NCI-H1694 treated with DMSO at 0.1 percent for 48 hours (cell line): ENCODE data around the gene COL5A1.

Experiments
- DNase-seq: peaks from one replicate; lab custom pipeline; 2025; lab: John Stamatoyannopoulos, UW

Gene COL5A1

GRCh38 chr9:134728021-134728795, 86.6 kb downstream of the COL5A1 start:
- no peak for DNase-seq

GRCh38 chr9:134728801-134729495, 87.3 kb downstream of the COL5A1 start:
- no peak for DNase-seq

GRCh38 chr9:134730011-134730760, 88.6 kb downstream of the COL5A1 start:
- no peak for DNase-seq

DNA sequence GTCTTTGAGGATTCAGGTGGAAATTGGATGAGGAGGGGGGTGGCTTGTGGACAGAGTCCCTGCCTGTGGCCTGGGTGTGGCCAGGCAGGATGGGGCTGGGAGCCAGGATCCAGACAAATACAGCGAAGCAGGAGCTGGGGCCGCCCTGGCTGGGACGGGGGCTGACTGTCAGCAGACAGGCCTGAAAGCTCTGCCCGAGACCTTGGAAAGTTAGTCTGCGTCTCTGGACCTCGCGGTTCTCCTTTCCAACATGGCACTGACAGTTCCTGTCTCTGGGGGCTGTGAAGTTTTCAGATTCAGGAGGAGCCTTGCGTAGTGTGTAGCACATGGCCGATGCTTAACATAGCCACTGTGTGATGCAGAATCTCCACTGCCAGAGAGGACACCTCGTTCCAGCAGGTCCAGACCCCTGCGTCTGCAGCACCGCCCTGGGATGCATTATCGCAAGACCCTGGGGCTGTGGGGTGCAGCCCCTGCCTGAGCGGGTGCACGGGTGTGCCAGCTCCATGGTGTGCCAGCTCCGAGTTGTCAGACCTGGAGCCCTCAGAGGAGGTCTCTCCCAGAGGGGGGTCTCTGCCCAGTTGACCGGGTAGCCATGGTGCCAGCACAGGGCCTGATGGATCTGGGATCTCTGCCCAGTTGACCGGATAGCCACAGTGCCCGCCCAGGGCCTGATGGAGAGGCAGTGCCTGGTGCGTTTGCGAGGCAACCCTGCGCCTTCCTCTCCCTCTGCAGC, 89.3 kb downstream of the COL5A1 start:
- no peak for DNase-seq

DNA sequence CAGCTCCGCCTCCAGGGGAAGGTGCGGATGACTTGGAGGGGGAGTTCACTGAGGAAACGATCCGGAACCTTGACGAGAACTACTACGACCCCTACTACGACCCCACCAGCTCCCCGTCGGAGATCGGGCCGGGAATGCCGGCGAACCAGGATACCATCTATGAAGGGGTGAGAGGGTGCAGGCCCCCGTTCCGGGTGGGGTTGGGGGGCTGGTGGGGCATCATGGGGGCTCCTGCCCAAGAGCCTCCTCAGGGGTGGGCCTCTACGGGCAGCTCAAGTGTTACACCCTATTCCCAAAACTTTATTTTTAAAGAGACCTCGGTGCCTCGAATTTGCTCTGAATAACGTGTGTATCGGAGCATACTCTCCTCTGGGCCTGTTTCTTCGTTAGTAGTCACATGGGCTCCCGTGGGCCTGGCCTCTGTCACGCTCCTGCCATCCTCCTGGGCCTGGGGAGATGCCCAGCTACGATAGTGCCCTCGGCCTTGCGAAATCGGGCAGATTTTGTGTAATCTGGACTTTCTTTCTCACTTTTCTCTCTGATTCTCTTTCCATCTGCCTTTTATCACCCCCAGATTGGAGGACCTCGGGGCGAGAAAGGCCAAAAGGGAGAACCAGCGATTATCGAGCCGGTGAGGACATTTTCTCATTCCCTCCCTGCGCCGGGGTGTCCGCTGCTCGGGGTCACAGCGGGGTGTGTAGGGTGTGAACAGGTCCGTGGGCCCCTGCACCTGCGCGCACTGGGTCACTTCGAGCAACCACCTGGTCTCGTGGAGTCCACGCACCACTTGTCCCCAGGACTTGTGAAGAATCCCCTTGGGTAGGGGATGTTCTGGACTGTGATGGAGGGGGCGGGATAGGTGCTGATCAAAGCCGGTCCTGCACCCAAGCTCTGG, 90.1 kb downstream of the COL5A1 start:
- DNase-seq, result no peak

- DNase-seq, result no peak
These were observed 90.9 kb downstream of the COL5A1 start for GRCh38 chr9:134732392-134733110.

GRCh38 chr9:134733480-134734232, 92.1 kb downstream of the COL5A1 start:
- DNase-seq, result no peak

DNA sequence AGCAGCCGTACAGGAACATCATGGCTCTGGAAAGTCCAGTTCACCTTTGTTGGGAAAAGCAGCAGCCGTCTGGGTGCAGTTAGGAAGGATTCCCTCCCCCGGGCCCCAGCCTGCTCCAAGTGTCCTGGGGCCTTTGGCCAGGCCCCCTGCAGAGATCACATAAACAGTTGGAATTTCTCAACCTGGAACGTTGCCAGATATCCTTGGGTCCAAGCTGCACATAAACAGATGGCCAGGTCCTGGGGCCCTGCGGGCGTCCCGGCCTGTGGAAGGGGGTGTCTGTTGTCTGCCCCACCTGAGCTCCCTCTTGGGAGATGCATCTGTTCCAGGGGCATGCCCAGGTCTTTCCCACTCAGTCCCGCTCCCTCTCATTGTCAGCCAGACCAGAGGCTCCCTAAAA, 92.7 kb downstream of the COL5A1 start:
- DNase-seq, result no peak

- no peak for DNase-seq
These were observed 94.0 kb downstream of the COL5A1 start for GRCh38 chr9:134735441-134736175.

- DNase-seq, result no peak
These were observed 95.3 kb downstream of the COL5A1 start for GRCh38 chr9:134736791-134737497.

GRCh38 chr9:134737842-134738580, 96.4 kb downstream of the COL5A1 start:
- no peak for DNase-seq

GRCh38 chr9:134738869-134739659, 97.5 kb downstream of the COL5A1 start:
- DNase-seq, result peak; percentile 13

GRCh38 chr9:134739660-134739968, 98.0 kb downstream of the COL5A1 start:
- no peak for DNase-seq

- no peak for DNase-seq
These were observed 98.5 kb downstream of the COL5A1 start for GRCh38 chr9:134740071-134740470.

GRCh38 chr9:134741846-134742245, 100.2 kb downstream of the COL5A1 start:
- no peak for DNase-seq

- DNase-seq, result no peak
These were observed 101.4 kb downstream of the COL5A1 start for GRCh38 chr9:134742822-134743535.
